Tibial nerve (tissue), 4 donors: ENCODE data around the gene LRP8. TPM values are rescaled to one million over a fixed set of nuclear protein-coding genes. Genes with fewer than 3 reads are reported as not detected.

Experiments
- DNase-seq, 2 donors: peaks; one replicate each; pipeline ENCODE4 v3.0.0-alpha.2; 2019; ENCODE audit warnings: low spot score in 2 of 2
- H3K27ac ChIP-seq, 4 donors: fragments of 200-600 bp; sonication (generic) in 3 of 4; one replicate each; pipeline ENCODE4 v1.5.1; 2017 to 2019; ENCODE audit warnings: mild to moderate bottlenecking in 1 of 4
- H3K27me3 ChIP-seq, 2 donors: fragments of 200-600 bp; sonication (generic) in 1 of 2; one replicate each; pipeline versions ENCODE4 v1.5.1 to v1.6.0; 2017 to 2019
- H3K36me3 ChIP-seq, 3 donors: fragments of 200-600 bp; sonication (generic); one replicate each; pipeline ENCODE4 v1.5.1; 2018 to 2019
- H3K4me1 ChIP-seq, 4 donors: fragments of 200-600 bp; sonication (generic) in 3 of 4; one replicate each; pipeline ENCODE4 v1.5.1; 2017 to 2019
- H3K4me3 ChIP-seq, 4 donors: fragments of 200-600 bp; sonication (generic) in 3 of 4; one replicate each; pipeline ENCODE4 v1.5.1; 2017 to 2019; ENCODE audit warnings: mild to moderate bottlenecking in 1 of 4, moderate library complexity in 1 of 4
- H3K9me3 ChIP-seq, 4 donors: fragments of 200-600 bp; sonication (generic) in 3 of 4; one replicate each; pipeline ENCODE4 v1.5.1; 2017 to 2019
- CTCF ChIP-seq, 5 experiments: fragments of 200-600 bp in 3 of 5; fragments of 450-650 bp in 2 of 5; sonication (generic) in 3 of 5; IDR thresholded peaks; one replicate each; pipeline ENCODE4 v1.5.1; 2016 to 2019; ENCODE audit warnings: antibody characterized with exemption in 5 of 5, mild to moderate bottlenecking in 3 of 5, moderate library complexity in 2 of 5
- EP300 ChIP-seq, 2 donors: sonication (generic); formaldehyde crosslinking; IDR thresholded peaks; one replicate each; pipeline ENCODE4 v1.6.1; 2017; ENCODE audit warnings: antibody characterized with exemption in 2 of 2, mild to moderate bottlenecking in 1 of 2
- POLR2A ChIP-seq, 2 donors: fragments of 450-650 bp; IDR thresholded peaks; one replicate each; pipeline ENCODE4 v1.6.1; 2017; ENCODE audit warnings: antibody characterized with exemption in 2 of 2, mild to moderate bottlenecking in 2 of 2, moderate library complexity in 2 of 2
- WGBS, 2 donors: methylation state at CpG; one replicate each; pipeline ENCODE4 v1.1.5; 2018; 5-methylcytosine and 5-hydroxymethylcytosine counted together
- total RNA-seq, 4 donors: library from RNA; depleted of rRNA; stranded (reverse); fragments of >200 nt; gene quantifications; one replicate each; pipeline ENCODE4 v1.1.0, GENCODE V29; 2016

Gene LRP8
- total RNA-seq, 4 donors from 2014 or later, result 2.2 to 15.0 (median 2.5) TPM

GRCh38 chr1:53294567-53294966 is 33.3 kb downstream of the LRP8 start:
- H3K36me3 ChIP-seq, result no peaks in the 10 kb centered on the region
- H3K4me3 ChIP-seq, result no peak overlapping the region
- 60 to 71% methylated on average over 9 of the region's 9 CpGs for WGBS, 2 donors
- H3K27me3 ChIP-seq, result no peaks in the 10 kb centered on the region
- H3K4me1 ChIP-seq, result peaks cover 0 to 44% (median 0%) of the 10 kb centered on the region in 4 donors
- no peaks in the 10 kb centered on the region for H3K9me3 ChIP-seq
- H3K27ac ChIP-seq, result no peak overlapping the region
- no peak for TF ChIP-seq CTCF (IDR thresholded peaks at IDR 0.05)
- no peak for TF ChIP-seq POLR2A (IDR thresholded peaks at IDR 0.05)
- TF ChIP-seq EP300 (IDR thresholded peaks at IDR 0.05), result no peak
- DNase-seq, result no peak

GRCh38 chr1:53294061-53294460 is 33.8 kb downstream of the LRP8 start:
- Histone ChIP-seq H3K4me3 (no peak overlapping the region), H3K27me3 (no peaks in the 10 kb centered on the region), H3K9me3 (no peaks in the 10 kb centered on the region), H3K4me1 (peaks cover 0 to 44% (median 0%) of the 10 kb centered on the region in 4 donors), H3K27ac (no peak overlapping the region), H3K36me3 (no peaks in the 10 kb centered on the region)
- WGBS, 2 donors, result 51 to 65% methylated on average over 3 of the region's 3 CpGs
- TF ChIP-seq POLR2A (IDR thresholded peaks at IDR 0.05) (no peak), CTCF (IDR thresholded peaks at IDR 0.05) (no peak), EP300 (IDR thresholded peaks at IDR 0.05) (no peak)
- no peak for DNase-seq

- TF ChIP-seq POLR2A (IDR thresholded peaks at IDR 0.05) (no peak), EP300 (IDR thresholded peaks at IDR 0.05) (no peak), CTCF (IDR thresholded peaks at IDR 0.05) (no peak)
- no peak overlapping the region for H3K27ac ChIP-seq
- H3K9me3 ChIP-seq, result no peaks in the 10 kb centered on the region
- no peak overlapping the region for H3K4me3 ChIP-seq
- WGBS, 2 donors, result 50 to 64% methylated on average over 2 of the region's 2 CpGs
- no peaks in the 10 kb centered on the region for H3K27me3 ChIP-seq
- peaks cover 0 to 39% (median 0%) of the 10 kb centered on the region in 4 donors for H3K4me1 ChIP-seq
- H3K36me3 ChIP-seq, result no peaks in the 10 kb centered on the region
- DNase-seq, result no peak
Measured at GRCh38 chr1:53293123-53293522, 34.7 kb downstream of the LRP8 start.

GRCh38 chr1:53292690-53293089 is 35.2 kb downstream of the LRP8 start:
- 65 to 67% methylated on average over 2 of the region's 2 CpGs for WGBS, 2 donors

GRCh38 chr1:53291574-53291973 is 36.3 kb downstream of the LRP8 start:
- Histone ChIP-seq H3K27me3 (no peaks in the 10 kb centered on the region), H3K9me3 (no peaks in the 10 kb centered on the region), H3K4me1 (peaks cover 0 to 38% (median 0%) of the 10 kb centered on the region in 4 donors), H3K27ac (no peak overlapping the region), H3K36me3 (no peaks in the 10 kb centered on the region), H3K4me3 (no peak overlapping the region)
- DNase-seq, result no peak
- no peak for TF ChIP-seq CTCF (IDR thresholded peaks at IDR 0.05)
- no peak for TF ChIP-seq EP300 (IDR thresholded peaks at IDR 0.05)
- no peak for TF ChIP-seq POLR2A (IDR thresholded peaks at IDR 0.05)
- 100% methylated on average over 2 of the region's 2 CpGs for WGBS, 2 donors

More at GRCh38 chr1:53292690-53293089, 35.2 kb downstream of the LRP8 start:
- DNase-seq, result no peak
- no peak for TF ChIP-seq POLR2A (IDR thresholded peaks at IDR 0.05)
- TF ChIP-seq EP300 (IDR thresholded peaks at IDR 0.05), result no peak
- no peak for TF ChIP-seq CTCF (IDR thresholded peaks at IDR 0.05)
- no peak overlapping the region for H3K4me3 ChIP-seq
- H3K27ac ChIP-seq, result no peak overlapping the region
- no peaks in the 10 kb centered on the region for H3K9me3 ChIP-seq
- H3K36me3 ChIP-seq, result no peaks in the 10 kb centered on the region
- no peaks in the 10 kb centered on the region for H3K27me3 ChIP-seq
- peaks cover 0 to 38% (median 0%) of the 10 kb centered on the region in 4 donors for H3K4me1 ChIP-seq
